ENCODE data around the gene DLGAP1.

DNA sequence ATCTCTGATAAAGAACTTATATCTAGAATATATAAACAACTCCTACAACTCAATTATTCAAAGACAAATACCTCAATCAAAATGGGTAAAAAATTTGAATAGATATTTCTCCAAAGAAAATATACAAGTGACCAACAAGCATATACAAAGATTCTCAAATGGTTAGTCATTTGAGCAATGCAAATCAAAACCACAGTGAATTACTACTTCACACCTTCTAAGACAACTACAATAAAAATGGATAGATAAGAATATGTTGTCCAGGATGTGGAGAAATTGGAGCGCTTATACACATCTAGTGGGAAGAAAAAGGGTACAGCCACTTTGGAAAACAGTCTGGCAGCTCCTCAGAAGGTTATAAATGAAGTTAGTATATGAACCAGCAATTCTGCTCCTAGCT is 672.2 kb downstream of the DLGAP1 start:
- TF ChIP-seq CTCF (IDR thresholded peaks at IDR 0.05; ENCODE audit: poor library complexity, severe bottlenecking), result no peak
- TF ChIP-seq EZH2 (IDR thresholded peaks at IDR 0.05; ENCODE audit: borderline replicate concordance, insufficient read depth, low read length, poor library complexity, severe bottlenecking), result no peak
- no peak for TF ChIP-seq EP300 (conservative IDR thresholded peaks at IDR 0.05; ENCODE audit: poor library complexity, severe bottlenecking)
- no peak for TF ChIP-seq POLR2AphosphoS5 (IDR thresholded peaks at IDR 0.05)
- no peak for TF ChIP-seq SMC3 (conservative IDR thresholded peaks at IDR 0.05; ENCODE audit: poor library complexity)

Data from neural cell (in vitro differentiated cells).